ENCODE measurements around the gene SRP68.

GRCh38 chr17:76004750-76005262 is 67.5 kb downstream of the SRP68 start:
- no peak for TF ChIP-seq RAD21 (IDR thresholded peaks at IDR 0.05; ENCODE audit: low read length)
- TF ChIP-seq CHD2 (IDR thresholded peaks at IDR 0.05; ENCODE audit: low read length, partially characterized antibody) = no peak
- TF ChIP-seq TCF12 (IDR thresholded peaks at IDR 0.05) = no peak
- TF ChIP-seq, protein P1, sequence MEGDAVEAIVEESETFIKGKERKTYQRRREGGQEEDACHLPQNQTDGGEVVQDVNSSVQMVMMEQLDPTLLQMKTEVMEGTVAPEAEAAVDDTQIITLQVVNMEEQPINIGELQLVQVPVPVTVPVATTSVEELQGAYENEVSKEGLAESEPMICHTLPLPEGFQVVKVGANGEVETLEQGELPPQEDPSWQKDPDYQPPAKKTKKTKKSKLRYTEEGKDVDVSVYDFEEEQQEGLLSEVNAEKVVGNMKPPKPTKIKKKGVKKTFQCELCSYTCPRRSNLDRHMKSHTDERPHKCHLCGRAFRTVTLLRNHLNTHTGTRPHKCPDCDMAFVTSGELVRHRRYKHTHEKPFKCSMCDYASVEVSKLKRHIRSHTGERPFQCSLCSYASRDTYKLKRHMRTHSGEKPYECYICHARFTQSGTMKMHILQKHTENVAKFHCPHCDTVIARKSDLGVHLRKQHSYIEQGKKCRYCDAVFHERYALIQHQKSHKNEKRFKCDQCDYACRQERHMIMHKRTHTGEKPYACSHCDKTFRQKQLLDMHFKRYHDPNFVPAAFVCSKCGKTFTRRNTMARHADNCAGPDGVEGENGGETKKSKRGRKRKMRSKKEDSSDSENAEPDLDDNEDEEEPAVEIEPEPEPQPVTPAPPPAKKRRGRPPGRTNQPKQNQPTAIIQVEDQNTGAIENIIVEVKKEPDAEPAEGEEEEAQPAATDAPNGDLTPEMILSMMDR (IDR thresholded peaks at IDR 0.05) = no peak
- no peak for TF ChIP-seq GATA2 (CRISPR knock-in tag; IDR thresholded peaks at IDR 0.05)
- TF ChIP-seq POLR2AphosphoS5 (IDR thresholded peaks at IDR 0.05; ENCODE audit: low read depth, low read length) = no peak
- TF ChIP-seq MAX (IDR thresholded peaks at IDR 0.05; ENCODE audit: low read depth) = no peak
- no peak for TF ChIP-seq EP300 (IDR thresholded peaks at IDR 0.05; ENCODE audit: borderline replicate concordance in 1 of 2, low read depth in 1 of 2, low read length in 1 of 2)
- no peak for TF ChIP-seq YY1 (IDR thresholded peaks at IDR 0.05; ENCODE audit: low read depth)
